NCI-H774 (cell line): ENCODE results near the gene GNA12.

Experiments
- DNase-seq: peaks from one replicate; lab custom pipeline; 2025; lab: John Stamatoyannopoulos, UW

GNA12 gene

DNA sequence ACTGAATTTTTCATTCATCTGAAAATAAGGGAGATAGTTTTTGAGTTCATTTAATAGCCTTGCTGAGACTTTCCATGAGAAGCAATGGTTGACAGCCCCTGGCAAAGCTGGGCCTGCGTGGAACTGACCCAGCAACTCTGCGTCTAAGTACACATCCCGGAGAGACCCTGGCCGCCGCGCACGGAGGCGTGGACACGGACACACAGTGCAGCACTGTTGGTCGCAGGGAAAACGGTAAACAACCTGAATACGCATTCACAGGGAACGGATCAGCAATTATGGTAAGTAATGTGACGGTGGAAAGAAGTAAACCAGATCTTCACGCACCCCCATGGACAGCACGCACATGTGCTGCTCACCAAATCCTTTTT, 28.2 kb downstream of the GNA12 start:
- no peak for DNase-seq

DNA sequence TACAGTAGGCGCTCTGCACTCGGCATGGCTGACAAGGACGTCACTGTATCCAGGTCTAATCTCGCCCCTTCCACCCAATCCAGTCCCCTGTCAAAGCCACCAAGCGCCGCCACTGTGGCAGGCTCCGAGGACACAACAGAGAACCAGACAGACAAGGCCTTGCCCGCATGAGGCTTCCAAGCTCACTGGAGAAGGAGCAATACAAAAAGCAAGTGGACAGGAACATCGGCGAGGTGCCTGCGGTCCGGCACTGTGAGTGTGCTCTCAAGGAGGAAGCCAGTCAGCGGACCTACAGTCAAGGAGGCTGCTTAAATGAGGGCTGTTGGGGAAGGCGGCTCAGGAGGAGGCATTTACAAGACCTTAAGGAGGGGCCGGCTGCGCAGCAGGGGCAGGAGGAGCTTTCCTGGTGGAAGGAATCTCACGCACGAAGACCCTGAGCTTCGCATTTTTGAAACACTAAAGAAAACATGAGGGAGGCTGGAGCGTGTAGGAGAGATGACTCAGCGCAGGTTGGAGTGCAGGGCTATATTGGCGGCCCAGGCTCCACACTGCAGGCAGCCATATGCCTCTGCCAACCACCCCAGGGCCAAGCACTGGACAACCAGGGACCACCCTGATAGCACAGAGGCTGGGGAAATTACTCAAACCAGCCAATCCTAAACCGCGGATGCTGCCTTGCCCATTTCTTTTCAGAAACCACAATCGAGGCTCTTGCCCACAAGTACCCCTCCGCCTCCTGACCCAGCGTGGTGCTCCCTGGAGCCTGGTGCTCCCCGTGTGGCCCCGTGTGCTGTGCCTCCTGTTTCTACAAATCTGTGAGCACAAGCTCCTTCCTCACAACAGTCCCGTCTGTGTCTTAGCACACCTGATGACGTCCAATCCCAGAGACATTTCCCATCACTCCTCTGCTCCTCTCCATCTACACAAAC, 28.9 kb downstream of the GNA12 start:
- DNase-seq: no peak

DNA sequence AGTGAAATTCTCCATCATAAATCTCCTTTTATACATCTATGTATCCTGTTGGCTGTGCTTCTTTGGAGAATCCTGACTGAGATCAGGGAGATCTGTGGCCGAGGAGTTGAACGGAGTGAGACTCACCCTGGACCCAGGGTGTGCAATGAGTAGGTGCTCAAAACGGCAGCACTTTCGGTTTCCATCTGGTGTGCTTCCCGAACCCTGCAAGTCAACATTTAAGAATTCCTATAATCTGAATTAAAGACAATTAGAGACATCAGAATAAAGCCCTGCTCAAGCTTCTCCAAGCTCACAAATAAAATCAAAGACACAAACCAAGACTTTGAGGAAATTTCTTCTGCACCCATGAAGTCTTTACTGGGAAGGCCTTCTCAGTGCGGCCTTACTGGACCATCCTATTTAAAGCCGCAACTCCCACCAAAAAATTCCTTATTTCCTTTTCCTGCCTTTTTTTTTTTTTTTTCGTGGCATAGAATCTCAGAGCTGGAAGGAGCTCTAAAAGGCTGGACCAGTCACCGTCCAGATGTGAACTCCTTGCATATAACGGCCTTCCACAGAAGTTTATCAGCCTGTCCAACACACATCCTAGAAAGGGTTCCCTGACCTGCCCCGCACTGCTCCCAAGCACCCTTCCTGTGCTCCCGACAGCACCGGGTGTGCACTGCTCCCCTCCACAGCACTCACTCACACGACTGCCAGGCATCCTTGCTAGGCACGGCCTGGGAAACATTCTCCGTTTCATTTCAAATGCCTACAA, 29.7 kb downstream of the GNA12 start:
- no peak for DNase-seq

DNA sequence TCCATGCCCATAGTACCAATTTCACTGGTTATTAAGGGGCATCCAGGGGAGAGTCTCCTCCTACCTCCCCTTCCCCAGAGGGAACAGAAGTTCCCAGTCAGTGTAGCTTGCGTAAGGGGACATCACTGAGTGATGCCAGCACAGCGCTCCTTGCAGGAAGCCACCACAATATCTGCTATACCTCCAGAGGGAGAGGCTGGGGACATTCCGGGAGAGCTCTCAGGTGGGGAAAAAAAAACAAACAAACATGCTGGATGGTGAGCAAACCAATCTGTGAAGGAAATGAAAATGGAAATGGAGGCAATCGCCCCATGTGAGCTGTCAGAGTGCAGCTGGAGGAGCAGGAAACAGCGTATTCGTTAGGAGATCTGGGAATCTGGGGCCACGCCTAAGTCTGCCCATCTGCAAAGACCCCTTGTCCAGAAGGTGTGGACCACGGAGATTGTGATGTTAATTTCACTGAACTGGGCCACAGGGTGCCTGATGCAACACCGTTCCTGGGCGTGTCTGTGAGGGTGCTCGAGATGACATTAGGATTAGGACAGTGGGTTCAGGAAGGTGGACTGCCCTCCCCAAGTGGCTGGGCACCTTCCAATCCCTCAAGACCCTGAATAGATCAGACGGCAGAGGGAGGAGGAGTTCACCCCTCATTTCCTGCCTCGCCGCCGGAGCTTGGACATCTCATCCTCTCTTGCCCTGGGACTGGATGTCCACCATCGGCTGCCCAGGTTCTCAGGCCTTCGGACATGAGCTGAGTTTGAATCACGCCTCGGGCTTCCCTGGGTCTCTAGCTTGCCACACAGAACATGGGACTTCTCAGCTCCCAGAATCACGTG, 30.5 kb downstream of the GNA12 start:
- DNase-seq: no peak

DNA sequence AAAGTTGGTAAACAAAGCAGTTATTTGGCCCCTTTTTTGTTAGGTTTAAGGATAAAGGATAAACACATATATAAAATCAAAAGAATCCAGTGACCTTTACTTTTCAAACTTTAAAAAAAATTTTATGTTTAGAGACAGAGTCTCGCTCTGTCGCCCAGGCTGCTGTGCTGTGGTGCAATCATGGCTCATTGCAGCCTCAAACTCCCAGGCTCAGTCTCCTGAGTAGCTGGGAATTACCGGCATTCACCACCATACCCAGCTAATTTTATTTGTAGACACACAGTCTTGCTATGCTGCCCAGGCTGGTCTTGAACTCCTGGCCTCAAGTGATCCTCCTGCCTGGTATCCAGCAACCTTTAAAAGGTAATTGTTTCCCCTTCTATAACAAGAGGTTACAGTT, 31.3 kb downstream of the GNA12 start:
- DNase-seq: no peak

DNA sequence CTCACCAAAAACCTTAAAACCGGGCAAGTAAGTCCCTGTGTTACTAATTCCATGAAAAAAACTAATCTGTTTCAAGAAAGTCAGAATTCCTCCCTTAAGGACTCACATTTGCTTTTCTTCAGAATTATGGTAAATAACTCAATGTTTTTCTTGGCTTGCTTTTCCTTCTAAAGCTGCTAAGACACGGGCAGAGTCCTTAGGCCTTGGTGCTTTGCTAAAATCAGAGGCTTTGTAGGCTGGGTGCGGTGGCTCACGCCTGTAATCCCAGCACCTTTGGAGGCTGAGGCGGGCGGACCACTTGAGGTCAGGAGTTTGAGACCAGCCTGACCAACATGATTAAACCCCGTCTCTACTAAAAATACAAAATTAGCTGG, 32.0 kb downstream of the GNA12 start:
- DNase-seq: no peak

- no peak for DNase-seq
Measured at GRCh38 chr7:2811476-2812113, 32.5 kb downstream of the GNA12 start.

- DNase-seq: no peak
Measured at GRCh38 chr7:2810682-2811415, 33.3 kb downstream of the GNA12 start.

GRCh38 chr7:2809903-2810625, 34.0 kb downstream of the GNA12 start:
- no peak for DNase-seq

GRCh38 chr7:2808891-2809665, 35.0 kb downstream of the GNA12 start:
- no peak for DNase-seq

- no peak for DNase-seq
Measured at GRCh38 chr7:2807845-2808772, 36.0 kb downstream of the GNA12 start.

- no peak for DNase-seq
Measured at GRCh38 chr7:2807460-2807844, 36.7 kb downstream of the GNA12 start.

GRCh38 chr7:2806571-2806970, 37.5 kb downstream of the GNA12 start:
- no peak for DNase-seq

- no peak for DNase-seq
Measured at GRCh38 chr7:2805213-2805944, 38.7 kb downstream of the GNA12 start.

GRCh38 chr7:2804227-2804763, 39.8 kb downstream of the GNA12 start:
- no peak for DNase-seq

DNA sequence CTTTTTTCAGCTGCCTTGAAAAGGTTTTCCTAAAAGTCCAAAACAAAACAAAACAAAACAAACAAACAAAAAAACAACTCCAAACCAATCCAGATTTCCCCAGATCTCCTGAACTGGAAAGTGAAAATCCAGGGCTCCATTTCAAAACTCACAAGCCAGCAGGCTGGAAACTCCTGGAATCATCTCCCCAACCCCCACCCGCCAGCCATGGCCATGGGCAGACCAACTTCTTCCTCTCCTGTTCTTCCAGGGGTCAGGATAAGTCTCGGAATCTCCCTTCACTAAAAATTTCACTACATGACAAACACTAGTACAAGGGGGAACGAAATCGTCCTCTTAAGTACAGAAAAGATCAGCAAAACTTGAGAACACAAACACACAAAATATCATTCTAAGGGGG, 40.4 kb downstream of the GNA12 start:
- no peak for DNase-seq

GRCh38 chr7:2803342-2803692, 40.8 kb downstream of the GNA12 start:
- DNase-seq: no peak
